Transverse colon (tissue), 4 donors: ENCODE results near the gene PADI4. TPM values are rescaled to one million over a fixed set of nuclear protein-coding genes. Genes with fewer than 3 reads are reported as not detected.

ENCODE experiments used
- DNase-seq: peaks from one replicate; pipeline ENCODE4 v3.0.0-alpha.2; 2019
- H3K27ac ChIP-seq, 4 donors: fragments of 200-600 bp; sonication (generic); 2 replicates each; pipeline ENCODE4 v1.5.1; 2016 to 2018; ENCODE audit warnings: inconsistent platforms in 4 of 4
- H3K27me3 ChIP-seq: fragments of 200-600 bp; sonication (generic); 2 replicates; pipeline ENCODE4 v1.5.1; 2017; ENCODE audit warnings: inconsistent platforms
- H3K36me3 ChIP-seq, 4 donors: fragments of 200-600 bp; sonication (generic); 2 replicates each; pipeline ENCODE4 v1.5.1; 2017 to 2019; ENCODE audit warnings: inconsistent platforms in 4 of 4
- H3K4me1 ChIP-seq, 4 donors: fragments of 200-600 bp; sonication (generic); 2 replicates each; pipeline ENCODE4 v1.5.1; 2017 to 2020; ENCODE audit warnings: inconsistent platforms in 4 of 4
- H3K4me3 ChIP-seq, 4 donors: fragments of 200-600 bp; sonication (generic); 1 replicate in 1 of 4; 2 replicates in 3 of 4; pipeline versions ENCODE4 v1.5.1 to v1.6.1; 2017 to 2019; ENCODE audit warnings: inconsistent platforms in 4 of 4
- H3K9me3 ChIP-seq, 2 donors: fragments of 200-600 bp; sonication (generic); 2 replicates each; pipeline ENCODE4 v1.5.1; 2017 to 2019; ENCODE audit warnings: inconsistent platforms in 2 of 2
- EP300 ChIP-seq: sonication (generic); formaldehyde crosslinking; IDR thresholded peaks from one replicate; pipeline ENCODE4 v1.6.1; 2017; ENCODE audit warnings: antibody characterized with exemption, low read depth
- POLR2A ChIP-seq: fragments of 450-650 bp; IDR thresholded peaks from one replicate; pipeline ENCODE4 v1.6.1; 2016; ENCODE audit warnings: antibody characterized with exemption, mild to moderate bottlenecking, moderate library complexity
- POLR2AphosphoS5 ChIP-seq, 3 donors: sonication (generic); formaldehyde crosslinking; IDR thresholded peaks; one replicate each; pipeline ENCODE4 v1.6.1; 2016; ENCODE audit warnings: antibody characterized with exemption in 3 of 3
- WGBS, 2 donors: methylation state at CpG; one replicate each; pipeline ENCODE4 v1.1.5; 2018; ENCODE audit warnings: low coverage in 1 of 2; 5-methylcytosine and 5-hydroxymethylcytosine counted together
- in situ Hi-C, 4 donors: fragments of 200-750 bp; cut with MboI; loops; one replicate each; pipeline versions ENCODE4 v1.15.0 to v1.15.1; 2017; ENCODE audit warnings: low sequenced_read_pairs in 3 of 4, low pct_ligation_motif_present in 1 of 4, low pct_unique_long_range_greater_than_20kb in 1 of 4
- intact Hi-C: fragments of 100-400 bp; cut with DNase I; formaldehyde crosslinking; loops from one replicate; pipeline ENCODE4 v1.15.1; 2023; ENCODE audit warnings: low total_unique reads
- total RNA-seq, 4 donors: library from RNA; depleted of rRNA; stranded (reverse); fragments of >200 nt; gene quantifications; one replicate each; pipeline ENCODE4 v1.1.0, GENCODE V29; 2016
- TF ChIP-seq, protein P1 (sequence below), 5 experiments: fragments of 200-600 bp in 3 of 5; fragments of 450-650 bp in 2 of 5; sonication (generic) in 3 of 5; IDR thresholded peaks; 1 replicate in 2 of 5; 2 replicates in 3 of 5; pipeline ENCODE4 v1.5.1; 2016 to 2017; ENCODE audit warnings: antibody characterized with exemption in 5 of 5, inconsistent platforms in 3 of 5, mild to moderate bottlenecking in 2 of 5, moderate library complexity in 1 of 5

PADI4 gene
- total RNA-seq, 4 donors from 2014 or later: not detected

DNA sequence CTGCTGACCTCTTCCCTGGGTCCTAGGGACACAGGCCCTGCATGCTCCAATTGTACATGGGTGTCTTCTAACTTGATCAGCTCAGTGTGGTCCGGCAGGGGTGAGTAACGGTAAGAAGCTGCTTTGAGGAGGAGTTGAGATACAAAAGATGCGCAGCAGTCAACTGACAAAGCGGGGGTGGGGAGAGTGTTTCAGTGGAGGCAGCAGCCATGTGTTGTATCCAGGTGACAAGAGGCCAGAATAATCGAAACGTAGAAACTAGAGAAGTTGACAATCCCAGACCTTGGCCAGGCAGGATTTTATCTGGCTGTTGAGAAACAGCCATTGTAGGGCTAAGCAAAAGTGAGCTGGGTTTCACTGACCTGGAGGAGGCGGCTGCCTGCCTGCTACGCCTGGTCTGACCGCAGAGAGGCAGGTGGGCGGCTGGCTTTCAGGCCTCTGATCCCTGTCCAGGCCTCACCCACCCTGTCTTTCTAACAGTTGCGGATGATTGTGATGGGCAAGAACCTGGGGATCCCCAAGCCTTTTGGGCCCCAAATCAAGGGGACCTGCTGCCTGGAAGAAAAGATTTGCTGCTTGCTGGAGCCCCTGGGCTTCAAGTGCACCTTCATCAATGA, 92.8 kb downstream of the PADI4 start:
- intact Hi-C loops: no loop called here
- 86% methylated on average over 10 of the region's 11 CpGs; no CpG with 5 or more reads in 1 of the 2 donors for WGBS, 2 donors
- Histone ChIP-seq H3K36me3 (no peaks in the 10 kb centered on the region), H3K4me1 (no peaks in the 10 kb centered on the region), H3K4me3 (no peak overlapping the region), H3K27ac (no peak overlapping the region), H3K9me3 (no peaks in the 10 kb centered on the region), H3K27me3 (no peaks in the 10 kb centered on the region)
- TF ChIP-seq, protein P1, sequence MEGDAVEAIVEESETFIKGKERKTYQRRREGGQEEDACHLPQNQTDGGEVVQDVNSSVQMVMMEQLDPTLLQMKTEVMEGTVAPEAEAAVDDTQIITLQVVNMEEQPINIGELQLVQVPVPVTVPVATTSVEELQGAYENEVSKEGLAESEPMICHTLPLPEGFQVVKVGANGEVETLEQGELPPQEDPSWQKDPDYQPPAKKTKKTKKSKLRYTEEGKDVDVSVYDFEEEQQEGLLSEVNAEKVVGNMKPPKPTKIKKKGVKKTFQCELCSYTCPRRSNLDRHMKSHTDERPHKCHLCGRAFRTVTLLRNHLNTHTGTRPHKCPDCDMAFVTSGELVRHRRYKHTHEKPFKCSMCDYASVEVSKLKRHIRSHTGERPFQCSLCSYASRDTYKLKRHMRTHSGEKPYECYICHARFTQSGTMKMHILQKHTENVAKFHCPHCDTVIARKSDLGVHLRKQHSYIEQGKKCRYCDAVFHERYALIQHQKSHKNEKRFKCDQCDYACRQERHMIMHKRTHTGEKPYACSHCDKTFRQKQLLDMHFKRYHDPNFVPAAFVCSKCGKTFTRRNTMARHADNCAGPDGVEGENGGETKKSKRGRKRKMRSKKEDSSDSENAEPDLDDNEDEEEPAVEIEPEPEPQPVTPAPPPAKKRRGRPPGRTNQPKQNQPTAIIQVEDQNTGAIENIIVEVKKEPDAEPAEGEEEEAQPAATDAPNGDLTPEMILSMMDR (IDR thresholded peaks at IDR 0.05): no peak
- TF ChIP-seq EP300: no peak
- no peak for TF ChIP-seq POLR2A
- TF ChIP-seq POLR2AphosphoS5 (IDR thresholded peaks at IDR 0.05): no peak
- no peak for DNase-seq
- in situ Hi-C loops: no loop called here

DNA sequence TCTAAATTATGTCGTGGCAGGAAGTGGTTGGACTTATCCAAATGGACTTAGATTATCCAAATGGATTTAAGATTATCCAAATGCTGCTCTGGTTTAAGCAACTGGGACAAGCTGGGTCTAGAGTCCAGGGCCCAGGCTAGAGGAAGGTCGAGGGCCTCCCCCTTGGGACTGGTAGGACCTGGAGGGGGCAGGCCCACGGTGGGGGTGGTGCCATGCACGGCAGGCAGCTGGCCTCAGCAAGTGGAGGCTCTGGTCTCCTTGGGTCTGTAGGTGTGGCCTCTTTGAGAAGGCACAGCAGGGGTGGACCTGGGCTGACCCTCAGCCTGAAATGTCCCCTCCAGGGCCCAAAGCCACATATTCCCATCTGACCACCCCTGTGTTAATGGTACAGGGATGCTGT, 93.8 kb downstream of the PADI4 start:
- in situ Hi-C loops: no loop called here
- H3K36me3 ChIP-seq: no peaks in the 10 kb centered on the region
- no peaks in the 10 kb centered on the region for H3K27me3 ChIP-seq
- H3K9me3 ChIP-seq: no peaks in the 10 kb centered on the region
- no peak overlapping the region for H3K27ac ChIP-seq
- 61% methylated on average over 2 of the region's 4 CpGs; no CpG with 5 or more reads in 1 of the 2 donors for WGBS, 2 donors
- H3K4me3 ChIP-seq: no peak overlapping the region
- DNase-seq: no peak
- no peaks in the 10 kb centered on the region for H3K4me1 ChIP-seq
- no peak for TF ChIP-seq POLR2AphosphoS5 (IDR thresholded peaks at IDR 0.05)
- TF ChIP-seq POLR2A: no peak
- TF ChIP-seq, protein P1 (IDR thresholded peaks at IDR 0.05): no peak
- TF ChIP-seq EP300: no peak
- intact Hi-C loops: no loop called here

DNA sequence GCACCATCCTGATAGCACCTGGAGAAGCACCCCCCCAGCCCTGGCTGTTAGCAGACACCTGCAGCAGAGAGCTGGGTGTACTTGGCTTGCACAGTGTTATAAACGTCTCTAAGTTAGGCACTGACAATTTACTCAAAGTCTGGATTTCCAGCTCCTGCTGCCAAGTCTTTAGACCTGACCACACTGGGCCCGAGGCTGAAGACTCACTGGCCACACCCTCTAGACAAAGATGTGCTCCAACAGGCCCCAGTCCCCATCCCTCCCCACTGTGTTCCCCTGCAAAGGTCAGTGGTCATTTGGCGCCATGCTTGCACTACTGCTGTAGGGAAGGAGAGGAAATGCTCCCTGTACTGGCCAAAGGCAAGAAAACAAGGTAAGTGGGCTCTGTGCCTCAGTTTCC, 95.1 kb downstream of the PADI4 start:
- H3K9me3 ChIP-seq: no peaks in the 10 kb centered on the region
- no peak overlapping the region for H3K4me3 ChIP-seq
- H3K4me1 ChIP-seq: no peaks in the 10 kb centered on the region
- peaks cover 0 to 3% (median 0%) of the 10 kb centered on the region in 4 donors for H3K36me3 ChIP-seq
- DNase-seq: no peak
- H3K27me3 ChIP-seq: no peaks in the 10 kb centered on the region
- intact Hi-C loops: no loop called here
- TF ChIP-seq POLR2AphosphoS5 (IDR thresholded peaks at IDR 0.05) (no peak), EP300 (no peak)
- TF ChIP-seq, protein P1 (IDR thresholded peaks at IDR 0.05): no peak
- in situ Hi-C loops: no loop called here
- H3K27ac ChIP-seq: no peak overlapping the region
- WGBS, 2 donors: 43 to 67% methylated on average over 1 to 3 of the region's 3 CpGs

DNA sequence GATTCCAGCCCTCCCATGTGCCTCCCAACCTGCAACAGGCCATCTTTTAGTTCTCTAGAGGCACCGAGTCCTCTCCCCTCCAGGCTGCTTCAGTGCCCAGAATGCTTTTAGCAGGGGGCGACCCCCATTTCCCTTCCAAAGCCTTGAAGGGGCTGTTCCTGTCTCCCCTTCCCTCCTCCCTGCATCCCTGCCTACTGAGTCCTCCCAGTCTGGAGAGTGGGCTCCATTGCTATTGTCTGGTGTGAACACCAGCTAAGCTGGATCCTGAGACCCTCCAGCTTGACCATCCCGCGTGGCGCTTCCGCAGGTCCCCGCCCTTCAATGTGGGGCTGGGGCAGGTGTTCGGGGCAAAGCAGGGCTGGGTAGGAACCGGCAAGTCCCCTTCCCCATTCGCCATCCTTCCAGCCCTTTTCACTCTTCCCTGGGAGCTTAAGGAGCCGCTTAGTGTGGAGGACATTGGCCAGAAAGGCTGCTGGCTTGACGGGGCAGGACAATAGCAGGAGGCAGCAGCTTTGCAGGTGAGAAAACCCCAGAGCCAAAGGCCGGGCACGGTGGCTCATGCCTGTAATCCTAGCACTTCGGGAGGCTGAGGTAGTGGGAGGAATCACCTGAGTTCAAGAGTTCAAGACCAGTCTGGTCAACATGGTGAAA, 96.2 kb downstream of the PADI4 start:
- in situ Hi-C loops: no loop called here
- Histone ChIP-seq H3K36me3 (peaks cover 0 to 14% (median 5%) of the 10 kb centered on the region in 4 donors), H3K9me3 (no peaks in the 10 kb centered on the region), H3K4me3 (no peak overlapping the region), H3K4me1 (no peaks in the 10 kb centered on the region), H3K27me3 (no peaks in the 10 kb centered on the region), H3K27ac (no peak overlapping the region)
- no peak for DNase-seq
- WGBS, 2 donors: 47% methylated on average over 15 of the region's 15 CpGs; no CpG with 5 or more reads in 1 of the 2 donors
- TF ChIP-seq POLR2A: no peak
- no peak for TF ChIP-seq POLR2AphosphoS5 (IDR thresholded peaks at IDR 0.05)
- TF ChIP-seq EP300: no peak
- TF ChIP-seq, protein P1 (IDR thresholded peaks at IDR 0.05): no peak
- intact Hi-C loops: no loop called here
